GF-D8 (cell line): ENCODE results near the gene CUEDC1.
A peak's percentile ranks its signal among the peaks of the same experiment; 100 is the strongest.
"Not testable (repeated sequence)": the region's sequence is repeated elsewhere in the genome, so short reads cannot be mapped to it uniquely, and the experiment has no call there.

Source experiments
- DNase-seq: peaks from one replicate; lab custom pipeline; 2025; lab: John Stamatoyannopoulos, UW

CUEDC1 gene

DNA sequence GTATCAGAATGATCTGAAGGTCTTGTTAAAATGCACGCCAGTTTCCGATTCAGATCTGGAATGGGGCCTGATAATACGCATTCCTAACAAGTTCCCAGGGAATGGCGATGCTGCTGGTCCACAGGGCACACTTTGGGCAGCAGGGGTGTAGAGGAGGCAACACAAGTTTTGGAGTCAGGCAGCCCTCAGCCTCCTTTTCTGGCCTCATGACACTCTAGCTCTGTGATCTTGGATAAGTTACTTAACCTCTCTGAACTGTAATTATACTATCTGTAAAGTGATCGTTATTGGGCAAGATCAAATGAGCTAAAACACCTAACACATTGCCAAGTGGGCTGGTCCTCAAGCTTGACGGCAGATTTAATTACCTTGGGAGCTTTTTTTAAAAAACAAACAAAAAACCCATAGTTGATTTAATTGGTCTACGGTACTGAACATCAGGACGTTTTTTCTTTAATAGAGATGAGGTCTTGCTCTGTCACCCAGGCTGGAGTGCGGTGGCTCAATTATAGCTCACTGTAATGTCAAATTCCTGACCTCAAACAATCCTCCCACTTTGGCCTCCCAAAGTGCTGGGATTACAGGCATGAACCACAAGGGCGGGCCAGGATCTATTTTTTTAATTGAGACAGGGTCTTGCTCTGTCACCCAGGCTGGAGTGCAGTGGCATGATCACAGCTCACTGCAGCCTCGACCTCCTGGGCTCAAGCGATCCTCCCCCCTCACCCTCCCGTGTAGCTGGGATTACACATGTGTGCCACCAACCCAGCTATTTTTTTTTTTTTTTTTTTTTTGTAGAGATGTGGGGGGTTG is 95.4 kb downstream of the CUEDC1 start:
- DNase-seq, result no peak

DNA sequence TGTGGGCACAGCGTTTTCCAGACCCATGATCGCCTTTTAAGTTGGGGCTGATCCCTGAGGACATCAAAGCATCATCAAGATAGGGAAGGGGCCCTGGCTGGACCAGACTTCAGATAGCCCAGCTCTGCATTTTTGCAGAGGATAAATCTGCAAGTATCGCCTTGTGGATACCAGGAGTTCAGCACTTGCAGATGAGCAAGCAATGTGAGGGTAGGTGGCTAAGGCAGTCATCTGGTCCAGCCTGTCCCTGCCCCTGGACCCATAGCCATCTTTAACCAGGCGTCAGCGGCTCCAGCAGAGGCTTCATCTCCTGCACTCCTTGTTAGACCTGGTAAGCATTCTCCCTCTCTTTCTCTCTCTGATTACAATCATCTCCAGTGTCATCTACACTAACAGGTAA is 96.4 kb downstream of the CUEDC1 start:
- DNase-seq, result no peak

GRCh38 chr17:57856792-57857620 is 98.2 kb downstream of the CUEDC1 start:
- no peak for DNase-seq

DNA sequence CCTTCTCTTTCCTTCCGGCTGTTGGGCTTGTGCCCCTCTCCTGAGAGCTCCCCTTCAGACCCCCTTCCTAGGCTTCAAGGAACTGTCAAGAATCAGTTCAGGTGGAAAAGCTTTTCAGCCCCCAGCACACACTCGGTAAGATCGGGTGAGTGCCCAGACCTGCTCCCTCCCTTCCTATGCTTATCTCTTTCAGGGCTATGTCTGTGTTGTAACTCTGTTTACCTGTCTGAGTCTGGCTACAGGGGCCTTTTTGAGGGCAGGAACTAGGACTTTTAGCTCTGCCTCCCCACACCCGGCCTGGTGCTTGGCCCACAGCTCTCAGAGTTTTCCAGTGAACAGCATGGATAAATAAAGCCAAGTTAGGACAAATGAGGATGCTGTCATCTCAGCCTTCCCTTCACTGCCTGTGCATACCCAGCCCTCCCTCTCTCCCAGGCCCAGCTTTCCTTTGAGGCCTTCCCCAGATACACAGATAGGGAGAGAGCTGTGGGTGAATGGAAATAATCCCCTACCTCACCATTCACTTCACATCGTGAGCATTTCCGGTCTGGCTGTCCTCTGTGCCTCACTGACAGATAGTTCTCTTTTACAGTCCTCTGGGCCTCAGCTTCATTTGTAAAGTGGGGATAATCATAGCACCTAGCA is 99.7 kb downstream of the CUEDC1 start:
- no peak for DNase-seq

DNA sequence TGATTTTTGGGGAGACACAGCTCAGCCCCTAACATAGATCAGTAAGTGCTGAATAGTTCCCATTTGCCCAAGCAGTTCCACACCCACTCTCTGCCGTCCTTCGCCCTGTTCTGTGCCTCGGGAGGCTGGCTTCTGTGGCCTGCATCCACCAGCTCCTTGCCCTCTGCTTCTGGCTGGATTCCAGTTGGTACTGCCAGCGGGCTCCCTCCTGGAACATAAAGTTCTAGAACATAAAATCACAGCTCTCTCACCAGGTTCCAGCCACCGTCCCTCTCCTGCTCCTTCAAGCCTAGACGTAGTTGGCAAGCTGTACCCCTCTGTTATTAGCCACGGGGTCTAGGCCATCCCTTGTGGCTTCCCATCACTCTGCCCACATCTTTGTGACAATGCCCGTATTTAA is 101.5 kb downstream of the CUEDC1 start:
- no peak for DNase-seq

GRCh38 chr17:57852955-57853328 is 102.3 kb downstream of the CUEDC1 start:
- no peak for DNase-seq

GRCh38 chr17:57852092-57852954 is 102.9 kb downstream of the CUEDC1 start:
- DNase-seq, result peak; percentile 33

GRCh38 chr17:57849874-57850754 is 105.1 kb downstream of the CUEDC1 start, which contains the start of gene MRPS23:
TSS of gene MRPS23 (minus strand) at chr17:57850044. CDS start at chr17:57850010, 34 bp downstream.
- peak; percentile 94 for DNase-seq

GRCh38 chr17:57849163-57849873 is 105.9 kb downstream of the CUEDC1 start:
- DNase-seq, result no peak

DNA sequence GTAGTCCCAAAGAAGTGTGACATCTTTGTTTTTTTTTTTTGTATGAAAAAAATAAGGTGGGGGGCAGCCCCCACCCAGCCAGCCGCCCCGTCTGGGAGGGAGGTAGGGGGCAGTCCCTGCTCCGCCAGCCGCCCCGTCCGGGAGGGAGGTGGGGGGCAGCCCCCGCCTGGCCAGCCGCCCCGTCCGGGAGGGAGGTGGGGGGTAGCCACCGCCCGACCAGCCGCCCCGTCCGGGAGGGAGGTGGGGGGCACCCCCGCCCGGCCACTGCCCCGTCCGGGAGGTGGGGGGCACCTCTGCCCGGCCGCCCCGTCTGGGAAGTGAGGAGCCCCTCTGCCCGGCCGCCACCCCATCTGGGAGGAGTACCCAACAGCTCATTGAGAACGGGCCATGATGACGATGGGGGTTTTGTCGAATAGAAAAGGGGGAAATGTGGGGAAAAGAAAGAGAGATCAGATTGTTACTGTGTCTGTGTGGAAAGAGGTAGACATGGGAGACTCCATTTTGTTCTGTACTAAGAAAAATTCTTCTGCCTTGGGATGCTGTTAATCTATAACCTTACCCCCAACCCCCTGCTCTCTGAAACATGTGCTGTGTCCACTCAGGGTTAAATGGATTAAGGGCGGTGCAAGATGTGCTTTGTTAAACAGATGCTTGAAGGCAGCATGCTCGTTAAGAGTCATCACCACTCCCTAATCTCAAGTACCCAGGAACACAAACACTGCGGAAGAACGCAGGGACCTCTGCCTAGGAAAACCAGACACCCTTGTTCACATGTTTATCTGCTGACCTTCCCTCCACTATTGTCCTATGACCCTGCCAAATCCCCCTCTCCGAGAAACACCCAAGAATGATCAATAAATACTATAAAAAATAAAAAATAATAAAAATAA is 108.9 kb downstream of the CUEDC1 start:
- not testable (repeated sequence) for DNase-seq

DNA sequence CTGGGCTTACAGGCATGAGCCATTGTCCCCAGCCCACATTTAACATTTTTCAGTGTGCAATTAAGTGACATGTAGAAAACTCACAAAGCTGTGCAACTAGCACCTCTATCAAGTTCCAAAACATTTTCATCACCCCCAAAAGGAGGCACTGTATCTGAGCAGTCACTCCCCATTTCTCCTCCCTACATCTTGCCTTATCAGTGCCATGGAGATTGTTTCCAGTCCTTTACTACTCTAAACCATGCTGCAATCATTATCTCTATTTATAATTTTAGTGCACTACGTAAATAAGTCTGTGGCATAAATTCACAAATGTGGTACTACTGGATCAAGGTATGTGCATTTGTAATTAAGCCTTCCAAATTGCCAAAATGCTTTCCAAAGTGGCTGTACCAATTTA is 112.9 kb downstream of the CUEDC1 start:
- no peak for DNase-seq

GRCh38 chr17:57839571-57839923 is 115.7 kb downstream of the CUEDC1 start:
- DNase-seq, result no peak

GRCh38 chr17:57838857-57839570 is 116.2 kb downstream of the CUEDC1 start:
- DNase-seq, result no peak

DNA sequence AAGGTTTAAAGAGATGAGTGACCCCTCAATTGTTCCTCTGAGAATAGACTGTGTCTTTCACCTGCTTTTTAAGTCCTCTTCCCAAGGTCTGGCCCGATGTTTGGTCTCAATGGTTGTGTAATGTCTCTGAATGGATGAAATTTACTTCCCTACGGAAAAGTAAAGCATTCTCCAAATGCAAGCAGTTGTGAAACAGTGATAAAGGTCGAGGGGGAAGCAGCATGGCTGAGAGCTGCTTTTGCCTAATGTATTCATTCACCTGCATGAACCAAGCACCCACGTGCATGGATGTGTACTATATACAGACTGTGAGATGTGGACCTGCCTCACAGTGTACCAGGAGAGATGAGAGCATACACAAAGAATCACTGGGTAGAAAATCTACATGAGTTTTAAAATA is 116.8 kb downstream of the CUEDC1 start:
- DNase-seq, result no peak

- DNase-seq, result no peak
Measured at GRCh38 chr17:57835333-57835900, 119.8 kb downstream of the CUEDC1 start.

GRCh38 chr17:57834146-57834741 is 121.0 kb downstream of the CUEDC1 start:
- no peak for DNase-seq

GRCh38 chr17:57833179-57833939 is 121.9 kb downstream of the CUEDC1 start:
- DNase-seq, result peak; percentile 64
